HUES48 (cell line): ENCODE results near the gene DST.

Experiments
- H3K27ac ChIP-seq: one replicate; pipeline ENCODE4 v1.7.0; 2013; ENCODE audit warnings: low read depth, low read length, inconsistent platforms
- H3K27me3 ChIP-seq: 2 replicates; pipeline ENCODE4 v1.6.1; 2013; ENCODE audit warnings: mild to moderate bottlenecking, low read length; ENCODE audit not compliant: control insufficient read depth, insufficient read depth
- H3K36me3 ChIP-seq: 2 replicates; pipeline ENCODE4 v1.6.1; 2013; ENCODE audit warnings: low read length; ENCODE audit not compliant: control insufficient read depth, insufficient read depth
- H3K4me1 ChIP-seq: 2 replicates; pipeline ENCODE4 v1.6.1; 2013; ENCODE audit warnings: mild to moderate bottlenecking, low read length; ENCODE audit not compliant: control insufficient read depth, insufficient read depth
- H3K4me3 ChIP-seq: 2 replicates; pipeline ENCODE4 v1.5.1; 2013; ENCODE audit warnings: mild to moderate bottlenecking, low read depth, low read length
- H3K9ac ChIP-seq: 2 replicates; pipeline ENCODE4 v1.6.1; 2013; ENCODE audit warnings: mild to moderate bottlenecking, low read depth, low read length, moderate library complexity
- H3K9me3 ChIP-seq: 2 replicates; pipeline ENCODE4 v1.6.1; 2013; ENCODE audit warnings: low read length; ENCODE audit not compliant: control insufficient read depth, insufficient read depth

Gene DST

GRCh38 chr6:56684342-56685101 is 41.8 kb upstream of the DST start:
- Histone ChIP-seq H3K9ac (no peak overlapping the region; the same call in 1 of the 2 replicates), H3K4me3 (no peak overlapping the region), H3K4me1 (peaks cover 9% of the 10 kb centered on the region; the same call in 1 of the 2 replicates), H3K36me3 (no peaks in the 10 kb centered on the region), H3K9me3 (no peaks in the 10 kb centered on the region), H3K27me3 (no peaks in the 10 kb centered on the region), H3K27ac (no peak overlapping the region)

DNA sequence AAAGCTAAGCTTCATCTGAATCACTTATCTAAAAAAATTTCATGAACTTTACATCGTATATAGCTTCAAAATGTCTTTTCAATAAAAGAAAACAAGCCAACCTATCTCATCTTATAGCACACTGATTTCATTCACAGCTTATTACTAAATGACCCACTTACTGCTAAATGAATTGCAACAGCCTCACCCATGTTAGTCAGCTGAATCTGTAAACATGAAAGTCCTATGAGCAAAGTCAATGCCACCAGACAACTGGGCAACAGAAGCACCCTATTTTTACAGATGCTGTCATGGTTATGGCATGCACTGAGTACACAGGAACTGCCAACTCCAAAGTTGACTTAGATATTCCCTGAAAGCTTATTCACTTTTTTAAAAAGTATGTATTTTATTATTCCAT is 41.2 kb upstream of the DST start:
- Histone ChIP-seq H3K9me3 (no peaks in the 10 kb centered on the region), H3K9ac (no peak overlapping the region), H3K36me3 (no peaks in the 10 kb centered on the region), H3K4me3 (no peak overlapping the region), H3K27ac (no peak overlapping the region), H3K27me3 (no peaks in the 10 kb centered on the region), H3K4me1 (peaks cover 7% of the 10 kb centered on the region; the same call in 1 of the 2 replicates)

DNA sequence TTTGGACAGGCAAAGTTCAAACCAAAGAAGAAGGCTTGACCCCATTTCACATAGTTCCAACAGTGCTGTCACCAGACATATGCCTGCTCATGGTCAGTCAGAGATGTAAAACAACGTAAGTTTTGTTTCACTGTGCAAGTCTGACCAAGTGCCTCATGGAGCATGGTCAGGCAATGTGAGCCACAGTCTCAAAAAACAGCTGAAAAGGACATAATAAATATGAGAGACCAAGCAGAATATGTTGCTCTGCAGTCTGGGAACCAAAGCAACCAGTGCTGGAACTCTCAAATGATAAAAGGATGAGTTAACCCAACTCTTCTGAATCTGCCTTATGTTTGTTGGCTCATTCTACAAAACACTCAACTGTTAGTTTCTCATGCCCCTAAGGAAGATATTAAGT is 39.9 kb upstream of the DST start:
- no peak overlapping the region for H3K4me3 ChIP-seq
- H3K27me3 ChIP-seq: no peaks in the 10 kb centered on the region
- no peaks in the 10 kb centered on the region for H3K9me3 ChIP-seq
- no peak overlapping the region for H3K9ac ChIP-seq
- H3K4me1 ChIP-seq: peaks cover 5% of the 10 kb centered on the region; the same call in 1 of the 2 replicates
- no peaks in the 10 kb centered on the region for H3K36me3 ChIP-seq
- H3K27ac ChIP-seq: no peak overlapping the region

DNA sequence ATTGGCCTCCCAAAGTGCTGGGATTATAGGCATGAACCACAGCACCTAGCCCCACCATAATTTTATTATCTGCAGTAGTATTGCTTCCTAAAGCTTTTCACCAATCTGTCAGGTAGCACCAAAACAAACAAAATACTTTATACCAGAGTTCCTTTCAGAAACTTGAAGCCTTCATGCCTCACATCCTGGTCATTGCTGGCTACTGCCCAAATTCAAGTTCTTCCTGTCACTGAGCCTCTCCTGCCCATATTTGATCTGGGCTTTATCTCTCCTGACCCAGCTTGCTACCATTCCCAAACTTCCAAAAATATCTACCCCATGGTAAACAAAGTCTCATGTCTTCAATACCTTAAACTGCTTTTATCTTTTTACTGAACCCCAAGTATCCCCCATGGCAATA is 34.9 kb upstream of the DST start:
- no peaks in the 10 kb centered on the region for H3K27me3 ChIP-seq

GRCh38 chr6:56671651-56672461 is 29.2 kb upstream of the DST start:
- Histone ChIP-seq H3K4me3 (no peak overlapping the region), H3K27me3 (no peaks in the 10 kb centered on the region), H3K4me1 (no peaks in the 10 kb centered on the region), H3K27ac (no peak overlapping the region), H3K9ac (no peak overlapping the region), H3K9me3 (no peaks in the 10 kb centered on the region), H3K36me3 (peaks cover 6% of the 10 kb centered on the region; the same call in 1 of the 2 replicates)

More for the DNA sequence above, 34.9 kb upstream of the DST start:
- Histone ChIP-seq H3K4me1 (no peaks in the 10 kb centered on the region), H3K9ac (no peak overlapping the region), H3K4me3 (no peak overlapping the region), H3K36me3 (no peaks in the 10 kb centered on the region), H3K27ac (no peak overlapping the region), H3K9me3 (no peaks in the 10 kb centered on the region)

DNA sequence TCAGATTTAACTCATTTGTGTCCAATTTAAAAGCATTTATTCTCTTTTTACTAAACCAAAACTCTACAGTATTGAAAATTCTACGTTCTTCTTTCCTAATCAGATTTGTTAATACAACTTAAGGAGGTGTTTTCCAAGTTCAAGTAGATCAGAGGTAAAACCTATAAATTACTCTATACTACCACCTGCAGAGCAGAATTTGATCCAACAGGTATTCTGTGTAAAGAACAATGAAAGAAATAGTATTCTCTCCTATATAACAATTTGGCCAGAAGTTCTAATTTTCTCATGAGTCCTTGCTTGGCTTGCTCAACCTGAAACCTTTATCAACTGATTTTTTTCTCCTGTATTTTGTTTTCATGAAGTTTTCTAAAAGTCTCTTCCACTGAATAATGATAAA is 28.5 kb upstream of the DST start:
- peaks cover 6% of the 10 kb centered on the region; the same call in 1 of the 2 replicates for H3K36me3 ChIP-seq
- H3K9ac ChIP-seq: no peak overlapping the region
- H3K4me1 ChIP-seq: no peaks in the 10 kb centered on the region
- no peaks in the 10 kb centered on the region for H3K27me3 ChIP-seq
- H3K4me3 ChIP-seq: no peak overlapping the region
- no peaks in the 10 kb centered on the region for H3K9me3 ChIP-seq
- H3K27ac ChIP-seq: no peak overlapping the region

GRCh38 chr6:56669041-56669440 is 26.4 kb upstream of the DST start:
- no peak overlapping the region for H3K9ac ChIP-seq
- no peaks in the 10 kb centered on the region for H3K9me3 ChIP-seq
- H3K4me3 ChIP-seq: no peak overlapping the region
- no peaks in the 10 kb centered on the region for H3K27me3 ChIP-seq
- no peaks in the 10 kb centered on the region for H3K4me1 ChIP-seq
- H3K36me3 ChIP-seq: peaks cover 6% of the 10 kb centered on the region; the same call in 1 of the 2 replicates
- no peak overlapping the region for H3K27ac ChIP-seq

- Histone ChIP-seq H3K9me3 (no peaks in the 10 kb centered on the region), H3K27ac (no peak overlapping the region), H3K4me3 (no peak overlapping the region), H3K36me3 (peaks cover 6% of the 10 kb centered on the region; the same call in 1 of the 2 replicates), H3K4me1 (no peaks in the 10 kb centered on the region), H3K9ac (no peak overlapping the region), H3K27me3 (no peaks in the 10 kb centered on the region)
Measured at GRCh38 chr6:56668158-56668557, 25.5 kb upstream of the DST start.

DNA sequence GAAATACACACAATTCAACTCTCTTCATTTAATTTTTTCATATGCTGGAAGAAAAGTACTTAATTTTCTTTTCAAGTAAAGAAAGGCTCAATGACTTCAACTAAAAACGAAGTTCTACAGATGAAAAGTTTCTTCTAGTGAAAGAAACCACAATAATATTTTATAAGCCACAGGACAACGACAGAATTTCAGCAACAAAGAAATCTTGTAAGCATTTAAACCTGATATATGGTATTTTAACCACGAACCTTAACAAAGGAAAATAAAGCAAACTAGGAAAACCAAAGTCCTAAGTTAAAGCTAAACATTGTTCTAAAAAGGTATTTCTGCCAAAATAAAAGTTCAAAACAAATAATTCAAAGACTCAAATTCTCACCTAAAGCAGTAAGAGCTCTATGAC is 24.6 kb upstream of the DST start:
- Histone ChIP-seq H3K4me3 (no peak overlapping the region), H3K9me3 (no peaks in the 10 kb centered on the region), H3K4me1 (no peaks in the 10 kb centered on the region), H3K27ac (no peak overlapping the region), H3K27me3 (no peaks in the 10 kb centered on the region), H3K36me3 (peaks cover 6% of the 10 kb centered on the region; the same call in 1 of the 2 replicates), H3K9ac (no peak overlapping the region)

- Histone ChIP-seq H3K4me1 (peaks cover 18% of the 10 kb centered on the region), H3K9ac (no peak overlapping the region), H3K36me3 (peaks cover 3% of the 10 kb centered on the region; the same call in 1 of the 2 replicates), H3K27ac (no peak overlapping the region), H3K4me3 (no peak overlapping the region), H3K27me3 (no peaks in the 10 kb centered on the region), H3K9me3 (no peaks in the 10 kb centered on the region)
Measured at GRCh38 chr6:56664029-56664428, 21.3 kb upstream of the DST start.

- Histone ChIP-seq H3K9me3 (no peaks in the 10 kb centered on the region), H3K9ac (no peak overlapping the region), H3K27ac (no peak overlapping the region)
Measured at GRCh38 chr6:56663344-56663743, 20.7 kb upstream of the DST start.

More at GRCh38 chr6:56663344-56663743, 20.7 kb upstream of the DST start:
- Histone ChIP-seq H3K4me3 (no peak overlapping the region), H3K36me3 (no peaks in the 10 kb centered on the region), H3K27me3 (no peaks in the 10 kb centered on the region), H3K4me1 (peaks cover 18% of the 10 kb centered on the region)
